ENCODE results near the gene MORC3. TPM values are rescaled to one million over a fixed set of nuclear protein-coding genes. Genes with fewer than 3 reads are reported as not detected.
"Not testable (repeated sequence)": the region's sequence is repeated elsewhere in the genome, so short reads cannot be mapped to it uniquely, and the experiment has no call there.

MORC3 gene
- total RNA-seq, 1 donor from 2014 or later: 42.3 TPM

DNA sequence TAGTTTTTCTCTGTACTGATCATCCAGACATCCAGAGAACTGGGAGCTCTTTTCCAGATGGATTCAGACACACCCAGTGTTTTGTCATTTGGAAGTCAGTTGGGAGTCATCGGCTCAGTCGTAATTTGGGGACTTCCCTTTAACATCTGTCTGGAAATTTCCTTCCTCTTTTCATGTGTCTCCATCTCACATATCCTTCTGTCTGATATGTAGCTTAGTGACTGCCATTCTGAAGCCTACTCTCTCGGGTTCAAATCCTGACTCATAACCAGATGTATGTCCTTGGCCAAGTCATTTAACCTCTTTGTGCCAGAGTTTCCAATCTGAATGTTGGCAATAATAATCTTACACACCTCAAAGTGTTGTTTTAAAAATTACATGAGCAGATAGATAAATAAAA, 3.0 kb downstream of the MORC3 start:
- H3K4me3 ChIP-seq: no peak overlapping the region
- DNase-seq (no peak), ATAC-seq (no peak)
- H3K4me1 ChIP-seq: peaks cover 62% of the 10 kb centered on the region
- H3K36me3 ChIP-seq: peaks cover 11% of the 10 kb centered on the region
- H3K9me3 ChIP-seq: no peaks in the 10 kb centered on the region
- no peaks in the 10 kb centered on the region for H3K27me3 ChIP-seq (ENCODE audit: low read depth)
- intact Hi-C loops (cut with DNase I): no loop called here
- H3K27ac ChIP-seq: peak overlapping the region; percentile 99
- TF ChIP-seq, protein P1, sequence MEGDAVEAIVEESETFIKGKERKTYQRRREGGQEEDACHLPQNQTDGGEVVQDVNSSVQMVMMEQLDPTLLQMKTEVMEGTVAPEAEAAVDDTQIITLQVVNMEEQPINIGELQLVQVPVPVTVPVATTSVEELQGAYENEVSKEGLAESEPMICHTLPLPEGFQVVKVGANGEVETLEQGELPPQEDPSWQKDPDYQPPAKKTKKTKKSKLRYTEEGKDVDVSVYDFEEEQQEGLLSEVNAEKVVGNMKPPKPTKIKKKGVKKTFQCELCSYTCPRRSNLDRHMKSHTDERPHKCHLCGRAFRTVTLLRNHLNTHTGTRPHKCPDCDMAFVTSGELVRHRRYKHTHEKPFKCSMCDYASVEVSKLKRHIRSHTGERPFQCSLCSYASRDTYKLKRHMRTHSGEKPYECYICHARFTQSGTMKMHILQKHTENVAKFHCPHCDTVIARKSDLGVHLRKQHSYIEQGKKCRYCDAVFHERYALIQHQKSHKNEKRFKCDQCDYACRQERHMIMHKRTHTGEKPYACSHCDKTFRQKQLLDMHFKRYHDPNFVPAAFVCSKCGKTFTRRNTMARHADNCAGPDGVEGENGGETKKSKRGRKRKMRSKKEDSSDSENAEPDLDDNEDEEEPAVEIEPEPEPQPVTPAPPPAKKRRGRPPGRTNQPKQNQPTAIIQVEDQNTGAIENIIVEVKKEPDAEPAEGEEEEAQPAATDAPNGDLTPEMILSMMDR (IDR thresholded peaks at IDR 0.05): no peak

DNA sequence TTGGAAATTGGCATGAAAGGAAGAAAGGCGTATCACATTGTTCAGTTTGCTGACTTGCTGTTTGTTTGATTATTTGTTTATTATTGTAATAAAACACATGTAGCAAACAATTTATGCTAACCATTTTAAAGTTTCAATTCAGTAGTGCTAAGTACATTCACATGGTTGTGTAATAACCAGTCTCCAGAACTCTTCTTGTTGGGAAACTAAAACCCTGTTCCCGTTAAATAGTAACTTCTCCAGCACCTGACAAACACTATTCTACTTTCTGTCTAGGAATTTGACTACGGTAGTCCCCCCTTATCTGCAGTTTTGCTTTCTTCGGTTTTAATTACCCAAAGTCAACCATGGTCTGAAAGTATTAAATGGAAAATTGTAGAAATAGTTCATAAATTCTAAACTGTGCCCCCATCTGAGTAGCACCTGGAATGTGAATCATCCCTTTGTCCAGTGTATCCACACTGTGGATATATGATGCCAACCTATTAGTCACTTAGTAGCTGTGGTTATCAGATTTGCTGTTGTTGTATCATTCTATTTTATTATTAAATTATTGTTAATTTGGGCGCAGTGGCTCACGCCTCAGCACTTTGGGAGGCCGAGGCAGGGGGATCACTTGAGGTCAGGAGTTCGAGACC, 5.5 kb downstream of the MORC3 start:
- TF ChIP-seq, protein P1 (IDR thresholded peaks at IDR 0.05): no peak
- Histone ChIP-seq H3K27ac (no peak overlapping the region), H3K9me3 (no peaks in the 10 kb centered on the region), H3K36me3 (peaks cover 16% of the 10 kb centered on the region), H3K4me3 (no peak overlapping the region), H3K4me1 (peaks cover 84% of the 10 kb centered on the region), H3K27me3 (ENCODE audit: low read depth) (no peaks in the 10 kb centered on the region)
- DNase-seq (no peak), ATAC-seq (no peak)
- intact Hi-C loops (cut with DNase I): no loop called here

DNA sequence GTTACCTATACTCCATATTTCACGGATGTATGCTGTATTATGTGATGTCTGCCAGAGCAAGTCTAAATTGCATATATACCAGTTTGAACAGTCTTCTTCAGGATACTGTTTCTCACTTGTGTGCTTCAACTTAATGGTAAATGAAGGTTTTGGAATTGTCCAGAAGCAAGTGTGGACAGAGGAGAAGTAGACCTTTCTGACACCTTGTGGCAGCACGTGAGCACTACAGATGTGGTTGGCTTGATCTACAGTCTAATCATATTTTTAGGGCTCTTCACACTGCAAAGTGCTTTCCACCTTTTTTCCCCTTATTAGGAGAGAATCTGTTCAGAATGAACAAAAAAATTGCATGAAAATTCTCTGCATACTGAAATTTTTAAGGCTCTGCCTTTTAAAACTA, 10.9 kb downstream of the MORC3 start:
- no peaks in the 10 kb centered on the region for H3K27me3 ChIP-seq (ENCODE audit: low read depth)
- DNase-seq (no peak), ATAC-seq (peak; percentile 83 to 90)
- H3K36me3 ChIP-seq: peaks cover 31% of the 10 kb centered on the region
- TF ChIP-seq, protein P1 (IDR thresholded peaks at IDR 0.05): peak; percentile 67
- intact Hi-C loops (cut with DNase I): no loop called here
- peaks cover 44% of the 10 kb centered on the region for H3K4me1 ChIP-seq
- no peak overlapping the region for H3K27ac ChIP-seq
- no peaks in the 10 kb centered on the region for H3K9me3 ChIP-seq
- H3K4me3 ChIP-seq: no peak overlapping the region

DNA sequence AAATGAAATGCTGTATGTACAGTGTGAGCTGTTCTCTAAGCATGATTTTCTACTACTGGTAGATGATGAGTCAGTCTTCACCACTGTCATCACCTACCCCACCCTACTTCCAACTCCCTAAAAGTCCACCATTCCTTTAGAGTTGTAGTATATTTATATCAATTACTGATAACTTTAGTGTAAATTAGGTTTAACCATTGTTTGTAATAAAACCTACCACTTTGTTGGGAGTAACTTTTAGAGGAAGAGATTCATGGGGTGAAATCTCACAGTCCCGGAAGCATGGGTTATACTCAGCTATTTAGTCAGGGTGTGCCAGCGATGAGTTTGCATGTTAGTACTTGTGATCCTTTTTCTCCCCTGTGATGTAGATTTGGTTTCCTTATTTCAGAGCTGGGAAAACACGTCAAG, 17.1 kb downstream of the MORC3 start:
- intact Hi-C loops (cut with DNase I): no loop called here
- ATAC-seq (no peak), DNase-seq (no peak)

DNA sequence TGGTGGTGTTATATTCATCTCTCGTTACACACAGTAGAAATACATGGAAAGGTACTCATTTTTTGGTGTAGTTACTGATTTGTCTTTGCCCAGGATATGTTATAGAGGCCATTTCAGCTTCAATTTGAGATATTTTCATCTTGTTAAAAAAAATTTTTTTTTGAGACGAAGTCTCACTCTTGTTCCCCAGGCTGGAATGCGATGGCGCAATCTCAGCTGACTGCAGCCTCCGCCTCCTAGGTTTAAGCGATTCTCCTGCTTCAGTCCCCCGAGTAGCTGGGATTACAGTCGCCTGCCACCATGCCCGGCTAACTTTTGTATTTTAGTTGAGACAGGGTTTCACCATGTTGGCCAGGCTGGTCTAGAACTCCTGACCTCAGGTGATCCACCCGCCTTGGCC, 19.0 kb downstream of the MORC3 start:
- Histone ChIP-seq H3K27me3 (ENCODE audit: low read depth) (no peaks in the 10 kb centered on the region), H3K9me3 (no peaks in the 10 kb centered on the region), H3K4me1 (no peaks in the 10 kb centered on the region), H3K4me3 (no peak overlapping the region), H3K27ac (no peak overlapping the region), H3K36me3 (peaks cover 100% of the 10 kb centered on the region)
- intact Hi-C loops (cut with DNase I): no loop called here
- TF ChIP-seq, protein P1 (IDR thresholded peaks at IDR 0.05): no peak
- no peak for DNase-seq
- no peak for ATAC-seq

More for the DNA sequence above, 17.1 kb downstream of the MORC3 start:
- Histone ChIP-seq H3K4me1 (no peaks in the 10 kb centered on the region), H3K27me3 (ENCODE audit: low read depth) (no peaks in the 10 kb centered on the region), H3K36me3 (peaks cover 88% of the 10 kb centered on the region), H3K4me3 (no peak overlapping the region), H3K9me3 (no peaks in the 10 kb centered on the region), H3K27ac (no peak overlapping the region)
- TF ChIP-seq, protein P1 (IDR thresholded peaks at IDR 0.05): no peak

DNA sequence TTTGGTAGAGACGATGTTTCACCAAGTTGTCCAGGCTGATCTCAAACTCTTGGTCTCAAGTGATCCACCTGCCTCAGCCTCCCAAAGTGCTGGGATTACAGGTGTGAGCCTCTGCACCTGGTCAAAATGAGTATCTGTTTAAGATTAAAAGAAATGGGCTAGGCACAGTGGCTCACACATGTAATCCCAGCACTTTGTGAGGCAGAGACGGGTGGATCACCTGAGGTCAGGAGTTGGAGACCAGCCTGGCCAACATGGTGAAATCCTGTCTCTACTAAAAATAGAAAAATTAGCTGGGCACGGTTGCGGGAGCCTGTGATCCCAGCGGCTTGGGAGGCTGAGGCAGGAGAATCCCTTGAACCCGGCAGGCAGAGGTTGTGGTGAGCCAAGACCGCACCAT, 22.6 kb downstream of the MORC3 start:
- DNase-seq; H3K4me3 ChIP-seq; H3K27ac ChIP-seq; H3K9me3 ChIP-seq; H3K27me3 ChIP-seq (ENCODE audit: low read depth); intact Hi-C loops (cut with DNase I); H3K4me1 ChIP-seq; ATAC-seq: not testable (repeated sequence)
- H3K36me3 ChIP-seq: peaks cover 100% of the 10 kb centered on the region

All from lower lobe of right lung (tissue), 2 donors.